Neural cell (in vitro differentiated cells): Measurements from ENCODE around the gene PHLPP2.

ENCODE experiments used
- MXI1 ChIP-seq: fragments of 450-650 bp; conservative IDR thresholded peaks from 2 replicates; pipeline ENCODE4 v1.6.1; 2014; ENCODE audit warnings: antibody characterized with exemption, mild to moderate bottlenecking; ENCODE audit not compliant: poor library complexity, severe bottlenecking
- RAD21 ChIP-seq: fragments of 450-650 bp; conservative IDR thresholded peaks from 2 replicates; pipeline ENCODE4 v1.6.1; 2014; ENCODE audit warnings: antibody characterized with exemption, mild to moderate bottlenecking, moderate library complexity
- TAF1 ChIP-seq: IDR thresholded peaks from 2 replicates; pipeline ENCODE4 v1.6.1; 2012; ENCODE audit warnings: low read depth
- TF ChIP-seq, protein P1 (sequence below): fragments of 450-650 bp; IDR thresholded peaks from 2 replicates; pipeline ENCODE4 v1.5.1; 2014; ENCODE audit warnings: antibody characterized with exemption, mild to moderate bottlenecking, moderate library complexity; ENCODE audit not compliant: poor library complexity, severe bottlenecking
- TF ChIP-seq, protein P2 (sequence below): IDR thresholded peaks from 2 replicates; pipeline ENCODE4 v1.6.1; 2012; ENCODE audit warnings: borderline replicate concordance

DNA sequence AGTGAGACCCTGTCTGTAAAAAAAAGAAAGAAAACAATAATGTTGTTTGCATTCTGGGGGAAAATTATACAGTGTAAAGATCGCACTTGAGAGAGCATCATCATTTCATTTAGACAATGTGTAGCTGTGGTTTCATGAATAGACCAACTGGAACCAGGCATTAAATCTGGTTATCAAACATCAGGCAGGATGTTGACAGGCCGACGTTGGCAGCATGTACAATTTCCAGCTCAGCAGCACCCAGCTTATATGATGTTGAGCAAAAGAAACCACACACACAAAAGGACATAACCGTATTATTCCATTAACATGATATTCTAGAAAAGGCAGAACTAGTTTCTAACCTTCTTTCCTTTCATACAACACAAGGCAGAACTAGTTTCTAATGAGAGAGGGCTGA lies 92.7 kb downstream of the PHLPP2 start:
- TF ChIP-seq, protein P1, sequence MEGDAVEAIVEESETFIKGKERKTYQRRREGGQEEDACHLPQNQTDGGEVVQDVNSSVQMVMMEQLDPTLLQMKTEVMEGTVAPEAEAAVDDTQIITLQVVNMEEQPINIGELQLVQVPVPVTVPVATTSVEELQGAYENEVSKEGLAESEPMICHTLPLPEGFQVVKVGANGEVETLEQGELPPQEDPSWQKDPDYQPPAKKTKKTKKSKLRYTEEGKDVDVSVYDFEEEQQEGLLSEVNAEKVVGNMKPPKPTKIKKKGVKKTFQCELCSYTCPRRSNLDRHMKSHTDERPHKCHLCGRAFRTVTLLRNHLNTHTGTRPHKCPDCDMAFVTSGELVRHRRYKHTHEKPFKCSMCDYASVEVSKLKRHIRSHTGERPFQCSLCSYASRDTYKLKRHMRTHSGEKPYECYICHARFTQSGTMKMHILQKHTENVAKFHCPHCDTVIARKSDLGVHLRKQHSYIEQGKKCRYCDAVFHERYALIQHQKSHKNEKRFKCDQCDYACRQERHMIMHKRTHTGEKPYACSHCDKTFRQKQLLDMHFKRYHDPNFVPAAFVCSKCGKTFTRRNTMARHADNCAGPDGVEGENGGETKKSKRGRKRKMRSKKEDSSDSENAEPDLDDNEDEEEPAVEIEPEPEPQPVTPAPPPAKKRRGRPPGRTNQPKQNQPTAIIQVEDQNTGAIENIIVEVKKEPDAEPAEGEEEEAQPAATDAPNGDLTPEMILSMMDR = no peak
- TF ChIP-seq MXI1 (no peak), TAF1 (no peak), RAD21 (no peak)
- TF ChIP-seq, protein P2, sequence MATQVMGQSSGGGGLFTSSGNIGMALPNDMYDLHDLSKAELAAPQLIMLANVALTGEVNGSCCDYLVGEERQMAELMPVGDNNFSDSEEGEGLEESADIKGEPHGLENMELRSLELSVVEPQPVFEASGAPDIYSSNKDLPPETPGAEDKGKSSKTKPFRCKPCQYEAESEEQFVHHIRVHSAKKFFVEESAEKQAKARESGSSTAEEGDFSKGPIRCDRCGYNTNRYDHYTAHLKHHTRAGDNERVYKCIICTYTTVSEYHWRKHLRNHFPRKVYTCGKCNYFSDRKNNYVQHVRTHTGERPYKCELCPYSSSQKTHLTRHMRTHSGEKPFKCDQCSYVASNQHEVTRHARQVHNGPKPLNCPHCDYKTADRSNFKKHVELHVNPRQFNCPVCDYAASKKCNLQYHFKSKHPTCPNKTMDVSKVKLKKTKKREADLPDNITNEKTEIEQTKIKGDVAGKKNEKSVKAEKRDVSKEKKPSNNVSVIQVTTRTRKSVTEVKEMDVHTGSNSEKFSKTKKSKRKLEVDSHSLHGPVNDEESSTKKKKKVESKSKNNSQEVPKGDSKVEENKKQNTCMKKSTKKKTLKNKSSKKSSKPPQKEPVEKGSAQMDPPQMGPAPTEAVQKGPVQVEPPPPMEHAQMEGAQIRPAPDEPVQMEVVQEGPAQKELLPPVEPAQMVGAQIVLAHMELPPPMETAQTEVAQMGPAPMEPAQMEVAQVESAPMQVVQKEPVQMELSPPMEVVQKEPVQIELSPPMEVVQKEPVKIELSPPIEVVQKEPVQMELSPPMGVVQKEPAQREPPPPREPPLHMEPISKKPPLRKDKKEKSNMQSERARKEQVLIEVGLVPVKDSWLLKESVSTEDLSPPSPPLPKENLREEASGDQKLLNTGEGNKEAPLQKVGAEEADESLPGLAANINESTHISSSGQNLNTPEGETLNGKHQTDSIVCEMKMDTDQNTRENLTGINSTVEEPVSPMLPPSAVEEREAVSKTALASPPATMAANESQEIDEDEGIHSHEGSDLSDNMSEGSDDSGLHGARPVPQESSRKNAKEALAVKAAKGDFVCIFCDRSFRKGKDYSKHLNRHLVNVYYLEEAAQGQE = no peak
